Skeletal muscle tissue (tissue), 4 donors: ENCODE measurements around the gene ARHGAP19. TPM values are rescaled to one million over a fixed set of nuclear protein-coding genes. Genes with fewer than 3 reads are reported as not detected.
A peak's percentile ranks its signal among the peaks of the same experiment; 100 is the strongest.
"Not testable (repeated sequence)": the region's sequence is repeated elsewhere in the genome, so short reads cannot be mapped to it uniquely, and the experiment has no call there.

Experiments used
- H3K27ac ChIP-seq: one replicate; pipeline ENCODE4 v1.7.0; 2013; ENCODE audit warnings: mild to moderate bottlenecking, low read depth, low read length, inconsistent platforms
- H3K27me3 ChIP-seq, 3 donors: one replicate each; pipeline ENCODE4 v1.7.0; 2013; ENCODE audit warnings: low read length in 3 of 3; ENCODE audit not compliant: control insufficient read depth in 3 of 3, insufficient read depth in 3 of 3
- H3K36me3 ChIP-seq, 3 donors: one replicate each; pipeline ENCODE4 v1.7.0; 2013; ENCODE audit warnings: low read length in 3 of 3; ENCODE audit not compliant: control insufficient read depth in 3 of 3, insufficient read depth in 3 of 3
- H3K4me1 ChIP-seq, 3 donors: one replicate each; pipeline ENCODE4 v1.7.0; 2013; ENCODE audit warnings: low read length in 3 of 3, mild to moderate bottlenecking in 3 of 3; ENCODE audit not compliant: control insufficient read depth in 3 of 3, insufficient read depth in 3 of 3
- H3K4me3 ChIP-seq, 3 donors: one replicate each; pipeline ENCODE4 v1.7.0; 2013; ENCODE audit warnings: low read length in 3 of 3
- H3K9ac ChIP-seq, 3 donors: one replicate each; pipeline ENCODE4 v1.7.0; 2013; ENCODE audit warnings: low read length in 3 of 3, mild to moderate bottlenecking in 3 of 3, moderate library complexity in 2 of 3, low read depth in 1 of 3
- H3K9me3 ChIP-seq, 3 donors: one replicate each; pipeline ENCODE4 v1.7.0; 2013; ENCODE audit warnings: low read length in 3 of 3; ENCODE audit not compliant: control insufficient read depth in 3 of 3
- total RNA-seq: library from RNA; depleted of rRNA; stranded (reverse); fragments of >200 nt; gene quantifications from one replicate; pipeline ENCODE4 v1.2.3, GENCODE V29; 2014
- donor health status: Osteomylitis.

Gene ARHGAP19
- total RNA-seq, 1 donor from 2014 or later: 13.0 TPM

DNA sequence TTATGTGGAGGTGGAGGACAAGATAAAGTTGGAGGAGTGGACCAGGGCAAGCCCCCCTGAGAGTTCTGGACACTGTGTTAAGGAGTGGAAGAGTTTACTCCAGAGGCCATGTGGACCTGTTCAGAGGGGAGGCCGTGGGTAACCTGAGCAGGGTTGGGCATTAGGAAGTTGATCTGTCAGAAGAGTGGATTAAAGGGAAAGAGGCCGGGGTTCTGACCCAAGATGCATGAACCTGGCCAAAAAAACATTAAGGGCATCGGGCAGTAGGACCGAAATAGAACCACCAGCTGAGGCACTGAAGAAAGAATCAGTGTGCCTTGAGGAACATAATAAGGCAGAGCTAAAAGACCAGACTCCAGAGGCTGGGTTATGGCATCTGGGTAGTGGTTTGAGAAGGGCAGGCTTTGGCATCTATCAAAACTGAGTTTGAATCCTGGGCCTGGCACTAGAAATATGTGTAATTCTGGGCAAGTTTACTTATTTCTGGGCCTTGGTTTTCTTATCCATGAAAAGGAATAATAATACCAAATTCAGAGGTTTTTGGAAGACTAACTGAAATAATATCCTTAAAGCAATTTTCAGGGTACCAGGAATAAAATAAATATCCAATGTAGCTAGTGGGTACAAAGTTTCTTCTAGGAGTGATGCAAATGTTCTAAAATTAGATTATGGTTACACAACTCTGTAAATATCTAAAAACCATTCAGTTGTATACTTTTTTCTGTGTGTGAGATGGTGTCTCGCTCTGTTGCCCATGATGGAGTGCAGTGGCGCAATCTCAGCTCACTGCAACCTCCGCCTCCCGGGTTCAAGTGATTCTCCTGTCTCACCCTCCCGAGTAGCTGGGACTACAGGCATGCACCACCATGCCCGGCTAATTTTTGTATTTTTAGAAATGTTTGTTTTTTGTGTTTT is 15.7 kb upstream of the ARHGAP19 start:
- Histone ChIP-seq H3K9ac (no peak overlapping the region), H3K36me3 (no peaks in the 10 kb centered on the region), H3K27ac (peak overlapping the region; percentile 63), H3K4me1 (peaks cover 11 to 14% (median 11%) of the 10 kb centered on the region in 3 donors), H3K9me3 (no peaks in the 10 kb centered on the region), H3K4me3 (peak overlapping the region in 1 of 3 donors; percentile 13), H3K27me3 (no peaks in the 10 kb centered on the region)

DNA sequence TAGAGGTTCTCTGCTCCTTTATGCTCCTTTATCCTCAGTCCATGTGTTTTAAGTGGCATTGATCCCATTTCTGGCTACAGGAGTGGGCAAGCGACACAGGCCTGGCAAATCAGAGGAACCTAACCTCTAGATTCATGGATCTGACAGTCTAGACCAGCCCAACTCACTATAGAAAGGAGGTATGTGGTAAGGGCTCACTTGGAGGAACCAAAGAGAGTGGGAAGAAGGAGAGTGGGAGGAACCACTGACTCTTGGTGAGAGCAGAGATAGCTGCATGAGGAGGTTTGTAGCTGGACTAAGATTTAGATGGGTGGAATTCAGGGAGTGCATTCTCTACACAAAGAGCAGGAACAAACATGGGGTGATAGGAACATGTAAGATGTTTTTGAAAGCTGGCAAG is 15.0 kb upstream of the ARHGAP19 start:
- Histone ChIP-seq H3K9me3 (no peaks in the 10 kb centered on the region), H3K27ac (peak overlapping the region; percentile 63), H3K27me3 (no peaks in the 10 kb centered on the region), H3K4me3 (no peak overlapping the region), H3K9ac (no peak overlapping the region), H3K4me1 (peaks cover 11 to 14% (median 11%) of the 10 kb centered on the region in 3 donors), H3K36me3 (no peaks in the 10 kb centered on the region)

- no peaks in the 10 kb centered on the region for H3K36me3 ChIP-seq
- H3K27ac ChIP-seq: no peak overlapping the region
Observed at GRCh38 chr10:97302088-97302791, 9.8 kb upstream of the ARHGAP19 start.

GRCh38 chr10:97300980-97301379 is 8.5 kb upstream of the ARHGAP19 start:
- Histone ChIP-seq H3K9ac (no peak overlapping the region), H3K36me3 (no peaks in the 10 kb centered on the region), H3K27me3 (no peaks in the 10 kb centered on the region), H3K9me3 (no peaks in the 10 kb centered on the region), H3K4me1 (no peaks in the 10 kb centered on the region), H3K27ac (no peak overlapping the region), H3K4me3 (no peak overlapping the region)

More at GRCh38 chr10:97302088-97302791, 9.8 kb upstream of the ARHGAP19 start:
- H3K9ac ChIP-seq: no peak overlapping the region
- H3K4me1 ChIP-seq: peaks cover under 1 to 1% (median under 1%) of the 10 kb centered on the region in 3 donors
- H3K9me3 ChIP-seq: no peaks in the 10 kb centered on the region
- no peaks in the 10 kb centered on the region for H3K27me3 ChIP-seq
- no peak overlapping the region for H3K4me3 ChIP-seq

DNA sequence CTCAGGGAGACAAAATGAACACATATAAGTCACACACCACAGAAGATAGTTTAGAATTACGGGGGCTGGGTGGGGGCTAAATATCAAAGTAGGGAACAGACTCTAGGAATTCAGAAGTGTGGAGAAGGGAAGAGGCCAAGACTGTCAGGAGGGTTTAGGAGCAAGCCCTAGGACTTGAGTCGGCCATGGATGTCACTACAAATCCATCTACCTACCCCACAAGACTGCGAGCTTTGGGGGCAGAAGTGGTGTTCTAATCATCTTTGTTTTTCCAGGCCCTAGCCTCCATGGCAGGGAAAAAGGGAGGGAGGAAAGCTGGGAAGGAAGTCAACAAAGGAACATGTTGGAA is 5.8 kb upstream of the ARHGAP19 start:
- no peaks in the 10 kb centered on the region for H3K36me3 ChIP-seq
- no peaks in the 10 kb centered on the region for H3K4me1 ChIP-seq
- H3K27ac ChIP-seq: no peak overlapping the region
- H3K27me3 ChIP-seq: no peaks in the 10 kb centered on the region
- no peaks in the 10 kb centered on the region for H3K9me3 ChIP-seq
- no peak overlapping the region for H3K9ac ChIP-seq
- H3K4me3 ChIP-seq: no peak overlapping the region

DNA sequence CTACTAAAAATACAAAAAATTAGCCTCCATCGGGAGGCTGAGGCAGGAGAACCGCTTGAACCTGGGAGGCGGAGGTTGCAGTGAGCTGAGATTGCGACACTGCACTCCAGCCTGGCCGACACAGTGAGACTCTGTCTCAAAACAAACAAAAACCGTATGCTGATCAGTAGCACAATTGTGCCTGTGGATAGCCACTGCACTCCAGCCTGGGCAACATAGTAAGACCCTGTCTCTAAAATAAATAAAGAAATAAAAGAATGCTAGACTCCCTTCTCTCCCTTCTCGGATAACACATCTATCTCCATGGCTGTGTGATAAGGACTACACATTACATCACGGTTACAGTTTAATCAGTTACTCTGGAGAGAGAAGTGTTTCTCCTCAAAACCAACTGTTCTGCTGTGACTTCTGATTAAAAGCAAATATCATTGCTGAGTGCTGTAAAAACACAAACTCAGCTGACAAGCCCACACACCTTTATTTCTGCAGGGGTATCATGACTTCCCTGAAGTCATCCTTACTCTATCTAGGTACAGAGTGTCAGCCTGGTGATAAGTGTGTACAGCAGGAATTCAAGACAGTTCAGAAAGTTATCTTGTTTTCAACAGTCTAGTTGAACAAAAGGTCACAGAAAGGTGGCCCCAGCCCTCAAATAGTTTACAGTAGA is 5.3 kb upstream of the ARHGAP19 start:
- H3K4me1 ChIP-seq: no peaks in the 10 kb centered on the region
- no peaks in the 10 kb centered on the region for H3K27me3 ChIP-seq
- H3K27ac ChIP-seq: no peak overlapping the region

GRCh38 chr10:97292862-97293198 is 393 bp upstream of the ARHGAP19 start:
- Histone ChIP-seq H3K9me3 (no peaks in the 10 kb centered on the region), H3K36me3 (no peaks in the 10 kb centered on the region), H3K27me3 (no peaks in the 10 kb centered on the region), H3K9ac (no peak overlapping the region), H3K4me3 (peak overlapping the region in 1 of 3 donors; percentile 9), H3K4me1 (peaks cover 5 to 7% (median 6%) of the 10 kb centered on the region in 3 donors), H3K27ac (no peak overlapping the region)

More for the DNA sequence above, 5.3 kb upstream of the ARHGAP19 start:
- no peak overlapping the region for H3K4me3 ChIP-seq
- no peak overlapping the region for H3K9ac ChIP-seq
- no peaks in the 10 kb centered on the region for H3K36me3 ChIP-seq
- no peaks in the 10 kb centered on the region for H3K9me3 ChIP-seq

DNA sequence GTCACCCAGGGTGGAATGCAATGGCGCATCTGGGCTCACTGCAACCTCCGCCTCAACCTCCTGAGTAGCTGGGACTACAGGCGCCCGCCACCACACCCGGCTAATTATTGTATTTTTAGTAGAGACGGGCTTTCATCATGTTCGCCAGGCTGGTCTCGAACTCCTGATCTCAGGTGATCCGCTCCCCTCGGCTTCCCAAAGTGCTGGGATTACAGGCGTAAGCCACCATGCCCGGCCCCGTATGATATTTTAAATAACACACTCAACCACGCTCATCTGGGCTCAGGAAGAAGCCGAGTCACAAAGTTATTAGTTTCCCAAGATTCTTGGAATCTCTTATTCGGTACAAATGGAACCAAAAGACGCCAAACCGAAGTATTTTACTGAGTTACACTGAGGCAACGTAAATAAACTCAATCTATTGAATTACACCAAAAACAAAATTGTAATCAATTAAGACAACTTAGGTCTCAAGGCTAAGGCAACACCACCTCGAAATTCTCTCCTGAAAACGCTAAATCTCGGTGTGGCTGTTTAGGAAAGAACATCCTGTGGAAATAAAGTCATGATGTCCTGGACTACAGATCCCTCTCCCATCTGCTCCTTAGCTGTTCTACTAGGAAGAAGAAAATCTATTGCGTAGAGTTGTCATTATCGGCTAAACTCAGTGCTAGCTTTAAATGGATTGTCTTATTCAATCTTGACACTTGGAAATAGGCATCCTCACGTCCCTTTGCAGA is 910 bp downstream of the ARHGAP19 start:
- Histone ChIP-seq H3K27me3 (no peaks in the 10 kb centered on the region), H3K36me3 (peaks cover 0 to 3% (median 0%) of the 10 kb centered on the region in 3 donors), H3K27ac (peak overlapping the region; percentile 90), H3K9ac (peak overlapping the region; percentile 88 to 92 (median 89)), H3K9me3 (no peaks in the 10 kb centered on the region), H3K4me3 (peak overlapping the region; percentile 90 to 95 (median 95)), H3K4me1 (peaks cover 5 to 7% (median 6%) of the 10 kb centered on the region in 3 donors)

- H3K4me3 ChIP-seq, H3K36me3 ChIP-seq, H3K9ac ChIP-seq, H3K27ac ChIP-seq, H3K4me1 ChIP-seq, H3K9me3 ChIP-seq, H3K27me3 ChIP-seq: not testable (repeated sequence)
Observed at GRCh38 chr10:97290576-97291356, 1.7 kb downstream of the ARHGAP19 start.
